H1 (cell line): Measurements from ENCODE around the gene NAGA. TPM values are rescaled to one million over a fixed set of nuclear protein-coding genes. Genes with fewer than 3 reads are reported as not detected.

ENCODE experiments used
- BRCA1 ChIP-seq: IDR thresholded peaks from 2 replicates; pipeline ENCODE4 v1.6.1; 2012; ENCODE audit warnings: low read depth, low read length, improper control_type of control experiment
- CHD1 ChIP-seq: IDR thresholded peaks from 2 replicates; pipeline ENCODE4 v1.6.1; 2012; ENCODE audit warnings: low read depth, low read length, improper control_type of control experiment
- EZH2 ChIP-seq: fragments of 200-600 bp; sonication (generic); IDR thresholded peaks from 2 replicates; pipeline ENCODE4 v1.7.1; 2012; ENCODE audit warnings: low read depth, mild to moderate bottlenecking, moderate library complexity, low read length, inconsistent platforms; ENCODE audit not compliant: severe bottlenecking
- GTF2F1 ChIP-seq: IDR thresholded peaks from 2 replicates; pipeline ENCODE4 v1.6.1; 2012; ENCODE audit warnings: low read depth, low read length, improper control_type of control experiment, borderline replicate concordance
- HDAC6 ChIP-seq: IDR thresholded peaks from one replicate; pipeline ENCODE4 v1.7.1; 2012; ENCODE audit warnings: low read depth, mild to moderate bottlenecking, inconsistent platforms, low read length, moderate library complexity
- RBBP5 ChIP-seq: IDR thresholded peaks from 2 replicates; pipeline ENCODE4 v1.7.1; 2012; ENCODE audit warnings: low read depth, mild to moderate bottlenecking, inconsistent platforms, low read length, moderate library complexity, borderline replicate concordance
- SRF ChIP-seq: IDR thresholded peaks from 2 replicates; pipeline ENCODE4 v1.6.1; 2011; ENCODE audit warnings: mild to moderate bottlenecking, low read depth, low read length, moderate library complexity
- polyA plus RNA-seq, 7 experiments: library from polyadenylated mRNA; depleted of rRNA in 3 of 7; stranded (reverse) in 5 of 7; unstranded in 2 of 7; fragments of >200 nt in 5 of 7; fragments of 200-250 nt in 2 of 7; gene quantifications; 1 replicate in 5 of 7; 2 replicates in 1 of 7; 4 replicates in 1 of 7; pipeline versions ENCODE4 v1.2.1 to v1.2.3, GENCODE V29; 2011 to 2013; ENCODE audit warnings: missing spikeins in 2 of 7, mixed read lengths in 2 of 7
- total RNA-seq: library from RNA; stranded (reverse); fragmentation: NEBNext Ultra II Directional; extraction: Animal tissue kit (Norgen Biotek cat#: 25700); gene quantifications from 2 replicates; pipeline ENCODE4 v1.2.1, GENCODE V29; 2021

The NAGA gene
- total and polyA plus RNA-seq, 2 of the 8 experiments (the other 6 are each of a cell fraction or from before 2014, with no cell fraction given) = 14.8 to 30.7 TPM

DNA sequence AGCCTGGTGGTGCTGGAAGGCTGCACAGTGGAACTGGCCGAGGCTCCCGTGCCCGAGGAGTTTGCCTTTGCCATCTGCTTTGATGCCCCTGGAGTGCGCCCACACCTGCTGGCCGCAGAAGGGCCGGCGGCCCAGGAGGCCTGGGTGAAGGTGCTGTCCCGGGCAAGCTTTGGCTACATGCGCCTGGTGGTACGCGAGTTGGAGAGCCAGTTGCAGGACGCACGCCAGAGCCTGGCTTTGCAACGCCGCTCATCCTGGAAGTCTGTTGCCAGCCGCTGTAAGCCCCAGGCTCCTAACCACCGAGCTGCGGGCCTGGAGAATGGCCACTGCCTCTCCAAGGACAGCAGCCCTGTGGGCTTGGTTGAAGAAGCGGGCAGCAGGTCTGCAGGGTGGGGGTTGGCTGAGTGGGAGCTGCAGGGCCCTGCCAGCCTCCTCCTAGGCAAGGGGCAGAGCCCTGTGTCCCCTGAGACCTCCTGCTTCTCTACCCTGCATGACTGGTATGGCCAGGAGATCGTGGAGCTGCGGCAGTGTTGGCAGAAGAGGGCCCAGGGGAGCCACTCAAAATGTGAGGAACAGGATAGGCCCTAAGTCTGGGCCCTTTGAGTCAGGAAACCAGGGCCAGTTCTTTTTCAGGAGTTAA is 7.0 kb upstream of the NAGA start (continued):
- TF ChIP-seq RBBP5 (no peak), SRF (no peak), BRCA1 (no peak), HDAC6 (no peak), GTF2F1 (no peak), CHD1 (no peak), EZH2 (no peak)
- TF ChIP-seq, all 59 proteins: peak for 0
